Measurements from ENCODE around the gene SGMS2. TPM values are rescaled to one million over a fixed set of nuclear protein-coding genes. Genes with fewer than 3 reads are reported as not detected.

The SGMS2 gene
- total RNA-seq (2021), result 0.16 to 1.3 TPM (median 0.72 TPM) in 3 replicates
- percentile 18 among the genes with signal in this experiment for Bru-seq, nascent RNA
- long read RNA-seq, experiment 1, result 0 reads
- long read RNA-seq, experiment 2, result 0 reads
- long read RNA-seq, experiment 3, result 0 reads

GRCh38 chr4:107824350-107825071 is at the start of gene SGMS2:
SGMS2 (plus strand) TSS chr4:107824932; CDS start chr4:107895554, 70,622 bp downstream.
- H3K4me3 Mint-ChIP-seq, result peak within 1 kb of the TSS; percentile 86
- CTCF ChIA-PET, result interaction anchor here (0.6 to 1.4 kb wide), 4 partner anchors 34 to 107 kb away, joined by 3 to 4 read pairs (median 3); partner anchors contain the start of gene CYP2U1
- H3K27ac Mint-ChIP-seq, result no peak within 1 kb of the TSS
- H3K4me1 Mint-ChIP-seq, result peaks cover 19% of the 10 kb centered on the region
- POLR2A ChIA-PET, result no interaction called here
- ATAC-seq, result peak; percentile 67
- TF ChIP-seq MAX (CRISPR knock-in tag; IDR thresholded peaks at IDR 0.05) (no peak), MXD4 (CRISPR knock-in tag; IDR thresholded peaks at IDR 0.05; ENCODE audit: borderline replicate concordance) (no peak), ZNF423 (CRISPR knock-in tag; IDR thresholded peaks at IDR 0.05) (no peak), ESRRA (CRISPR knock-in tag; IDR thresholded peaks at IDR 0.05; ENCODE audit: borderline replicate concordance) (no peak), FOXP1 (CRISPR knock-in tag; IDR thresholded peaks at IDR 0.05; ENCODE audit: borderline replicate concordance) (no peak), MYBL2 (CRISPR knock-in tag; IDR thresholded peaks at IDR 0.05) (no peak), ZNF263 (CRISPR knock-in tag; IDR thresholded peaks at IDR 0.05; ENCODE audit: low read depth) (no peak)
- peaks cover 99% of the 10 kb centered on the region for H3K27me3 Mint-ChIP-seq (ENCODE audit: low read depth)
- H3K36me3 Mint-ChIP-seq, result no peaks in the 10 kb centered on the region
- DNase-seq (ENCODE audit: low spot score), result peak; percentile 39
- H3K9me3 Mint-ChIP-seq, result no peaks in the 10 kb centered on the region

GRCh38 chr4:107777890-107778289 is 46.8 kb upstream of the SGMS2 start:
- Mint-ChIP-seq H3K4me1 (no peaks in the 10 kb centered on the region), H3K9me3 (peaks cover 75% of the 10 kb centered on the region), H3K36me3 (peaks cover 59% of the 10 kb centered on the region), H3K27me3 (ENCODE audit: low read depth) (peaks cover 3% of the 10 kb centered on the region; the same call in 1 of the 2 replicates), H3K27ac (no peak overlapping the region), H3K4me3 (no peak overlapping the region)
- CTCF ChIA-PET, result no interaction called here
- ATAC-seq (no peak), DNase-seq (ENCODE audit: low spot score) (no peak)
- POLR2A ChIA-PET, result no interaction called here
- TF ChIP-seq ZSCAN18 (CRISPR knock-in tag; IDR thresholded peaks at IDR 0.05) (no peak), TP53 (CRISPR knock-in tag; IDR thresholded peaks at IDR 0.05) (no peak), NFYB (CRISPR knock-in tag; conservative IDR thresholded peaks at IDR 0.05; ENCODE audit: low read depth) (no peak), ZNF512 (CRISPR knock-in tag; IDR thresholded peaks at IDR 0.05; ENCODE audit: borderline replicate concordance) (no peak), ZNF671 (CRISPR knock-in tag; IDR thresholded peaks at IDR 0.05) (no peak), ZNF232 (CRISPR knock-in tag; IDR thresholded peaks at IDR 0.05) (no peak), MXD4 (CRISPR knock-in tag; IDR thresholded peaks at IDR 0.05; ENCODE audit: borderline replicate concordance) (no peak), TEAD1 (CRISPR knock-in tag; IDR thresholded peaks at IDR 0.05) (no peak), RELA (CRISPR knock-in tag; IDR thresholded peaks at IDR 0.05; ENCODE audit: borderline replicate concordance) (no peak), CREB1 (CRISPR knock-in tag; IDR thresholded peaks at IDR 0.05) (no peak), OVOL2 (CRISPR knock-in tag; IDR thresholded peaks at IDR 0.05; ENCODE audit: borderline replicate concordance) (no peak), CBFB (CRISPR knock-in tag; IDR thresholded peaks at IDR 0.05; ENCODE audit: low read depth) (no peak), USF1 (CRISPR knock-in tag; IDR thresholded peaks at IDR 0.05) (no peak), NR1H2 (CRISPR knock-in tag; IDR thresholded peaks at IDR 0.05) (no peak), ATF6 (CRISPR knock-in tag; IDR thresholded peaks at IDR 0.05) (no peak)
